ENCODE results near the gene BCL2L1. TPM values are rescaled to one million over a fixed set of nuclear protein-coding genes. Genes with fewer than 3 reads are reported as not detected.

BCL2L1 gene
- total and polyA plus RNA-seq, 2 experiments from 2014 or later: 56.3 to 83.8 TPM

- 0 out of 2 replicates have a peak, but pooled peaks cover 4% of the 10 kb centered on the region for H3K36me3 ChIP-seq (ENCODE audit: low read depth)
- no peak overlapping the region for H2AFZ ChIP-seq
- H3F3A ChIP-seq (ENCODE audit: insufficient read depth): 0 out of 2 replicates have a peak, but pooled peaks cover 4% of the 10 kb centered on the region
- H3K4me2 ChIP-seq (ENCODE audit: unreplicated experiment): peak overlapping the region; percentile 21
- H3K4me1 ChIP-seq (ENCODE audit: insufficient read depth): peaks cover 33% of the 10 kb centered on the region
- no peak overlapping the region; the same call in 1 of the 2 replicates for H3K27ac ChIP-seq
- H4K20me1 ChIP-seq (ENCODE audit: insufficient read depth): no peaks in the 10 kb centered on the region
- H3K9me3 ChIP-seq (ENCODE audit: low read depth): no peaks in the 10 kb centered on the region
- peaks cover 100% of the 10 kb centered on the region for H3K79me2 ChIP-seq (ENCODE audit: insufficient read depth)
- H3K9ac ChIP-seq: no peak overlapping the region
- H3K9me2 ChIP-seq (ENCODE audit: insufficient read depth): no peaks in the 10 kb centered on the region
- in situ Hi-C loops (cut with MboI): no loop called here
- H3K4me3 ChIP-seq: no peak overlapping the region
- no peak for TF ChIP-seq EZH2 (IDR thresholded peaks at IDR 0.05; ENCODE audit: insufficient read depth, poor library complexity, severe bottlenecking)
- TF ChIP-seq EZH2phosphoT487 (IDR thresholded peaks at IDR 0.05; ENCODE audit: insufficient read depth, low read depth): no peak
- H3K27me3 ChIP-seq (replicated peaks; ENCODE audit: insufficient read depth): no peaks in the 10 kb centered on the region
- 87 to 90% methylated on average over 9 of the region's 9 CpGs for WGBS, 2 experiments (ENCODE audit: low coverage in 1 of 2, low lambda C conversion rate in 2 of 2, missing lambda C conversion rate in 2 of 2)
- DNase-seq: no peak
Measured at GRCh38 chr20:31678389-31679356, 44.0 kb downstream of the BCL2L1 start.

- in situ Hi-C loops (cut with MboI): no loop called here
- H4K20me1 ChIP-seq (ENCODE audit: insufficient read depth): no peaks in the 10 kb centered on the region
- no peak overlapping the region for H3K4me3 ChIP-seq
- no peak for DNase-seq
- H3F3A ChIP-seq (ENCODE audit: insufficient read depth): 0 out of 2 replicates have a peak, but pooled peaks cover 4% of the 10 kb centered on the region
- peaks cover 100% of the 10 kb centered on the region for H3K79me2 ChIP-seq (ENCODE audit: insufficient read depth)
- TF ChIP-seq EZH2 (IDR thresholded peaks at IDR 0.05; ENCODE audit: insufficient read depth, poor library complexity, severe bottlenecking) (no peak), EZH2phosphoT487 (IDR thresholded peaks at IDR 0.05; ENCODE audit: insufficient read depth, low read depth) (no peak)
- no peaks in the 10 kb centered on the region for H3K27me3 ChIP-seq (replicated peaks; ENCODE audit: insufficient read depth)
- no peaks in the 10 kb centered on the region for H3K9me2 ChIP-seq (ENCODE audit: insufficient read depth)
- no peak overlapping the region for H3K27ac ChIP-seq
- 100% methylated on average over 2 of the region's 2 CpGs for WGBS, 2 experiments (ENCODE audit: low coverage in 1 of 2, low lambda C conversion rate in 2 of 2, missing lambda C conversion rate in 2 of 2)
- no peak overlapping the region for H2AFZ ChIP-seq
- H3K9me3 ChIP-seq (ENCODE audit: low read depth): no peaks in the 10 kb centered on the region
- no peak overlapping the region for H3K9ac ChIP-seq
- 0 out of 2 replicates have a peak, but pooled peaks cover 4% of the 10 kb centered on the region for H3K36me3 ChIP-seq (ENCODE audit: low read depth)
- H3K4me2 ChIP-seq (ENCODE audit: unreplicated experiment): peak overlapping the region; percentile 21
- peaks cover 33% of the 10 kb centered on the region for H3K4me1 ChIP-seq (ENCODE audit: insufficient read depth)
Measured at GRCh38 chr20:31677553-31678260, 45.0 kb downstream of the BCL2L1 start.

GRCh38 chr20:31676609-31676989 lies 46.1 kb downstream of the BCL2L1 start:
- Histone ChIP-seq H3K4me1 (ENCODE audit: insufficient read depth) (peaks cover 33% of the 10 kb centered on the region), H3K9ac (no peak overlapping the region), H3F3A (ENCODE audit: insufficient read depth) (0 out of 2 replicates have a peak, but pooled peaks cover 4% of the 10 kb centered on the region), H3K9me3 (ENCODE audit: low read depth) (no peaks in the 10 kb centered on the region), H3K9me2 (ENCODE audit: insufficient read depth) (no peaks in the 10 kb centered on the region), H3K4me3 (no peak overlapping the region), H3K36me3 (ENCODE audit: low read depth) (0 out of 2 replicates have a peak, but pooled peaks cover 4% of the 10 kb centered on the region), H3K79me2 (ENCODE audit: insufficient read depth) (peaks cover 98% of the 10 kb centered on the region), H2AFZ (no peak overlapping the region), H3K4me2 (ENCODE audit: unreplicated experiment) (no peak overlapping the region), H3K27ac (no peak overlapping the region), H4K20me1 (ENCODE audit: insufficient read depth) (no peaks in the 10 kb centered on the region), H3K27me3 (replicated peaks; ENCODE audit: insufficient read depth) (no peaks in the 10 kb centered on the region)
- WGBS, 2 experiments (ENCODE audit: low coverage in 1 of 2, low lambda C conversion rate in 2 of 2, missing lambda C conversion rate in 2 of 2): 92 to 96% methylated on average over 7 of the region's 7 CpGs
- in situ Hi-C loops (cut with MboI): no loop called here
- TF ChIP-seq EZH2 (IDR thresholded peaks at IDR 0.05; ENCODE audit: insufficient read depth, poor library complexity, severe bottlenecking) (no peak), EZH2phosphoT487 (IDR thresholded peaks at IDR 0.05; ENCODE audit: insufficient read depth, low read depth) (no peak)
- DNase-seq: no peak
